Ovary (tissue), 9 donors: ENCODE results near the gene RNF34. TPM values are rescaled to one million over a fixed set of nuclear protein-coding genes. Genes with fewer than 3 reads are reported as not detected.

Source experiments
- DNase-seq, 5 donors: peaks; one replicate each; pipeline ENCODE4 v3.0.0-alpha.2; 2019 to 2020
- H3K27ac ChIP-seq, 2 donors: fragments of 200-600 bp; one replicate each; pipeline versions ENCODE4 v1.5.1 to v1.8.0; 2019 to 2022
- H3K27me3 ChIP-seq: fragments of 200-600 bp; one replicate; pipeline ENCODE4 v1.8.0; 2022
- H3K36me3 ChIP-seq: fragments of 200-600 bp; sonication (generic); one replicate; pipeline ENCODE4 v1.5.1; 2019
- H3K4me1 ChIP-seq: one replicate; pipeline ENCODE4 v1.8.1; 2013; ENCODE audit warnings: mild to moderate bottlenecking, moderate library complexity; ENCODE audit not compliant: insufficient read depth
- H3K4me3 ChIP-seq: fragments of 200-600 bp; sonication (generic); one replicate; pipeline ENCODE4 v1.5.1; 2017
- H3K9me3 ChIP-seq, 2 donors: fragments of 200-600 bp in 1 of 2; sonication (generic) in 1 of 2; one replicate each; pipeline versions ENCODE4 v1.5.1 to v1.8.1; 2013 to 2019; ENCODE audit warnings: mild to moderate bottlenecking in 1 of 2, moderate library complexity in 1 of 2
- EP300 ChIP-seq: sonication (generic); formaldehyde crosslinking; IDR thresholded peaks from one replicate; pipeline ENCODE4 v1.6.1; 2017; ENCODE audit warnings: antibody characterized with exemption
- POLR2A ChIP-seq: fragments of 450-650 bp; IDR thresholded peaks from one replicate; pipeline ENCODE4 v1.6.1; 2017; ENCODE audit warnings: antibody characterized with exemption, mild to moderate bottlenecking, moderate library complexity
- WGBS, 3 donors: extraction: QIAGEN DNeasy Blood & Tissue Kit in 1 of 3; methylation state at CpG; one replicate each; pipeline versions ENCODE4 v1.1.5 to v1.1.7; 2013 to 2017; 5-methylcytosine and 5-hydroxymethylcytosine counted together
- intact Hi-C, 4 donors: fragments of 100-400 bp; cut with DNase I; formaldehyde crosslinking; loops; one replicate each; pipeline versions ENCODE4 v1.11.0 to v1.15.1; 2022 to 2023
- polyA plus RNA-seq, 2 donors: library from polyadenylated mRNA; stranded (reverse); fragments of 200-250 nt in 1 of 2; fragments of 350-450 nt in 1 of 2; fragmentation: Illumina TruSeq in 1 of 2; extraction: RNeasy Lipid Tissue Mini Kit (QIAGEN cat#74804) in 1 of 2; gene quantifications; one replicate each; pipeline ENCODE4 v1.2.3, GENCODE V29; 2013 to 2014
- total RNA-seq, 7 donors: library from RNA; depleted of rRNA in 2 of 7; stranded (reverse); fragments of >200 nt in 2 of 7; fragmentation: NEBNext Ultra II Directional in 3 of 7; extraction: Animal tissue kit (Norgen Biotek cat#: 25700) in 3 of 7; gene quantifications; one replicate each; pipeline versions ENCODE4 v1.1.0 to v1.2.4, GENCODE V29; 2016 to 2023
- TF ChIP-seq, protein P1 (sequence below), 3 donors: fragments of 450-650 bp in 2 of 3; fragments of 200-600 bp in 1 of 3; IDR thresholded peaks; one replicate each; pipeline versions ENCODE4 v1.5.1 to v1.8.0; 2016 to 2022; ENCODE audit warnings: antibody characterized with exemption in 3 of 3, mild to moderate bottlenecking in 1 of 3
- donor health status: DM: no; HTN: no; CAD: no; lungs with moderate emphysema.
- donor health status: DM: no; HTN: no; CAD: no.
- donor health status: Bipolar disorder and iron deficiency.
- donor health status: DM: yes; HTN: yes; CAD: no.
- donor health status: DM: no; HTN: no; CAD: no.
- donor health status: DM: yes; HTN: yes; CAD: no.

The RNF34 gene
- total and polyA plus RNA-seq, 9 donors, result 17.3 to 39.8 (median 27.5) TPM

DNA sequence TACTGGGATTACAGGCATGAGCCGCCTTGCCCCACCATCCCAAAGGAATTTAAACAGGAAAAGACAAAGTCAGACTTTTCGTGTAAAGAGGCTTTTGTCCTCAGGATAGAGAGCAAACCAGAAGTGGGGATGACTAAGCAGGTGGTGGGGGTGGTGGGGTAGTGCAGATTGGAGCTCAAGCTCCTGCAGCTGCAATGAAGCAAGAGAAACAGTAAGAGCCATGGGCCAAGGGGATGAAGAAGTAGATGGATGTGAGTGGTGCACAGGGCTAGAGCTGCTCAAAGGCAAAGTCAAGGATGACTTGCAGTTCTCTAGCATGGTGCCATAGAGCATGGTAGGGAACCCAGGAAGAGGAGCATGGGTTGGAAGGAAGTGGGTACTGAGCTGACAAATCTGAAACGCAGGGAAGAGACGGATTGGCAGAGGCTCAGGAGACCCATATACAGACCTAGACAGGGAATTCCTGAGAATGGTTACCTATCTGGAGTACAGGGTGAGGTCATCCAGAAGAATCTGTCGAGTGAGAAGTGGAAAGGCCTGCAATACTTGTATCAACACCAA, 11.4 kb upstream of the RNF34 start:
- Histone ChIP-seq H3K9me3 (no peaks in the 10 kb centered on the region), H3K27ac (no peak overlapping the region), H3K4me3 (no peak overlapping the region), H3K4me1 (no peaks in the 10 kb centered on the region), H3K36me3 (no peaks in the 10 kb centered on the region), H3K27me3 (no peaks in the 10 kb centered on the region)
- TF ChIP-seq POLR2A (no peak), EP300 (no peak)
- TF ChIP-seq, protein P1, sequence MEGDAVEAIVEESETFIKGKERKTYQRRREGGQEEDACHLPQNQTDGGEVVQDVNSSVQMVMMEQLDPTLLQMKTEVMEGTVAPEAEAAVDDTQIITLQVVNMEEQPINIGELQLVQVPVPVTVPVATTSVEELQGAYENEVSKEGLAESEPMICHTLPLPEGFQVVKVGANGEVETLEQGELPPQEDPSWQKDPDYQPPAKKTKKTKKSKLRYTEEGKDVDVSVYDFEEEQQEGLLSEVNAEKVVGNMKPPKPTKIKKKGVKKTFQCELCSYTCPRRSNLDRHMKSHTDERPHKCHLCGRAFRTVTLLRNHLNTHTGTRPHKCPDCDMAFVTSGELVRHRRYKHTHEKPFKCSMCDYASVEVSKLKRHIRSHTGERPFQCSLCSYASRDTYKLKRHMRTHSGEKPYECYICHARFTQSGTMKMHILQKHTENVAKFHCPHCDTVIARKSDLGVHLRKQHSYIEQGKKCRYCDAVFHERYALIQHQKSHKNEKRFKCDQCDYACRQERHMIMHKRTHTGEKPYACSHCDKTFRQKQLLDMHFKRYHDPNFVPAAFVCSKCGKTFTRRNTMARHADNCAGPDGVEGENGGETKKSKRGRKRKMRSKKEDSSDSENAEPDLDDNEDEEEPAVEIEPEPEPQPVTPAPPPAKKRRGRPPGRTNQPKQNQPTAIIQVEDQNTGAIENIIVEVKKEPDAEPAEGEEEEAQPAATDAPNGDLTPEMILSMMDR (IDR thresholded peaks at IDR 0.05), result no peak
- intact Hi-C loops, result no loop called here
- no peak for DNase-seq
- WGBS, 3 donors, result 78 to 80% (median 80%) methylated on average over 5 of the region's 5 CpGs

DNA sequence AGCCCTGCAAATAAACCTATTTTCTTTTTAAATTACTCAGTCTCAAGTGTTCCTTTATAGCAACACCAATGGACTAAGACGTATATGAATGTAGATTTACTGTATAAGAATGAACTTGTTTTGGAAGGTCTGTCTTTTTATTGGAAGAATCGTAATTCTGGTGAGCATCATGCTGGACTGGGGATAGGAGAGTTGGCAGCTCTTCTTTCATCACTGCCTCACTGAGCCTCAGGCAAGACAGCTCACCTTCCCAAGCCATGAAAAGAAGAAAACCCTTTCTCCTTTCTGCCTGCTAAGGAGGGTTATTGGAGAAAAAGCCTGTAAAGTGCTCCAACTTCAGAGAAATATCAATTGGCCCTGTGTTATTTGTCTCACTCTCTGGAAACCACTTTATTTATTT, 9.1 kb upstream of the RNF34 start:
- TF ChIP-seq EP300 (no peak), POLR2A (no peak)
- TF ChIP-seq, protein P1 (IDR thresholded peaks at IDR 0.05), result no peak
- Histone ChIP-seq H3K36me3 (no peaks in the 10 kb centered on the region), H3K4me1 (no peaks in the 10 kb centered on the region), H3K4me3 (no peak overlapping the region), H3K27ac (no peak overlapping the region), H3K27me3 (no peaks in the 10 kb centered on the region), H3K9me3 (no peaks in the 10 kb centered on the region)
- DNase-seq, result no peak
- intact Hi-C loops, result no loop called here
- WGBS, 3 donors, result 83 to 95% (median 92%) methylated on average over 2 of the region's 2 CpGs

DNA sequence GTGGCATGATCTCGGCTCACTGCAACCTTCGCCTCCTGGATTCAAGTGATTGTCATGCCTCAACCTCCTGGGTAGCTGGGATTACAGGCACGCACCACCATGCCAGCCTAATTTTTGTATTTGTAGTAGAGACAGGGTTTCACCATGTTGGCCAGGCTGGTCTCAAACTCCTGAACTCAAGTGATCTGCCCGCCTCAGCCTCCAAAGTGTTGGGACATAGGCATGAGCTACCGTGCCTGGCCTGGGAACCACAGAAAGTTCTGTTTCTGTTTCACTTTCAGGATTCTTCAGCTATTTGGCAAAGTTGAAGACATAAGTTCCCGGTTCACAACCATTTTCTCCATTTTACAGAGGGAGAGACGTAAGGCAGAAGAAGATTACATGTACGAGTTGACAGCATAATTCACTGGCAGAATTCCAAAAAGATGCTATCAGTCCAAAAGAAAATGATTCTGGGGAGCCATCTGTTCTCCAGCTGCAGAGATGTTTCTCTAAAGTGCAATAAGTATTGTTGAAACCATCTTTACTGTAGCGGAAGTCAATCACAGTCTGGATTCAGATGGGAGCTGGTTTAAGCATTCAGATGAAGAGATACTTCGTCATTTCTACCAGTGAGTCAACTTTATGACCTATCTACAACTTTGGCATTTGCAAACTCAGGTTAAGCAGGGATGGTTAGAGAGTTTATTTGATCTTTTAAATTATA, 8.1 kb upstream of the RNF34 start:
- H3K4me3 ChIP-seq, result no peak overlapping the region
- WGBS, 3 donors, result 46 to 52% (median 49%) methylated on average over 10 of the region's 10 CpGs
- H3K9me3 ChIP-seq, result no peaks in the 10 kb centered on the region
- intact Hi-C loops, result no loop called here
- no peak for DNase-seq
- no peaks in the 10 kb centered on the region for H3K27me3 ChIP-seq
- TF ChIP-seq POLR2A (no peak), EP300 (no peak)
- TF ChIP-seq, protein P1 (IDR thresholded peaks at IDR 0.05), result no peak
- H3K4me1 ChIP-seq, result no peaks in the 10 kb centered on the region
- H3K36me3 ChIP-seq, result no peaks in the 10 kb centered on the region
- H3K27ac ChIP-seq, result no peak overlapping the region

DNA sequence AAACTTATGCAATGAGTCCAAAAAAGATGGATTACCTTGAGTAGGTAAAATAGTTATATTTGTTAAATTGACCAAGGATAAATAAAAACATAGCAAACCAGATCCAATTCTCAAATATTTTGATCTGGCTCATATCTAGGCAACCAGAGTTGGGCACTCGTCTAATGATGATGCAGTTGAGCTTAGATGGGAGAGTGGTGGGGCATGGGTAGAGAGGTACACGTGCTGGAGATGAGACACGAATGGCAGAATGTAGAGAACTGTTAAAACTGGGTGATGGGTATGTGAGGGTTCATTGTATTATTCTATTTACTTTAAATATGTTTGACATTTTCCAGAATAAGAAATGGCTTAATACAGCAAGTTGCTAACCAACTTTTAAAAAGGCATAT, 7.6 kb upstream of the RNF34 start:
- Histone ChIP-seq H3K9me3 (no peaks in the 10 kb centered on the region), H3K27me3 (no peaks in the 10 kb centered on the region), H3K4me3 (no peak overlapping the region), H3K36me3 (no peaks in the 10 kb centered on the region), H3K4me1 (no peaks in the 10 kb centered on the region), H3K27ac (no peak overlapping the region)
- no peak for TF ChIP-seq POLR2A
- TF ChIP-seq EP300, result no peak
- TF ChIP-seq, protein P1 (IDR thresholded peaks at IDR 0.05), result no peak
- DNase-seq, result no peak
- intact Hi-C loops, result no loop called here
- 86 to 88% (median 86%) methylated on average over 3 of the region's 3 CpGs for WGBS, 3 donors
